K562 (cell line): Measurements from ENCODE around the gene HOXB5. TPM values are rescaled to one million over a fixed set of nuclear protein-coding genes. Genes with fewer than 3 reads are reported as not detected.
A peak's percentile ranks its signal among the peaks of the same experiment; 100 is the strongest.

Experiments used
- BDP1 ChIP-seq: IDR thresholded peaks from 3 replicates; pipeline ENCODE4 v1.6.1; 2011; ENCODE audit not compliant: insufficient read length, insufficient read depth
- CXXC5 ChIP-seq: fragments of 250-450 bp; sonication (Bioruptor Pico); IDR thresholded peaks from 2 replicates; pipeline ENCODE4 v1.8.0; 2022; ENCODE audit warnings: inconsistent platforms, mild to moderate bottlenecking, moderate library complexity
- DACH1 ChIP-seq: fragments of 450-650 bp; IDR thresholded peaks from 2 replicates; pipeline ENCODE4 v1.6.1; 2018; ENCODE audit not compliant: partially characterized antibody
- E2F1 ChIP-seq: sonication (generic); formaldehyde crosslinking; IDR thresholded peaks from 2 replicates; pipeline ENCODE4 v1.8.1; 2023; ENCODE audit warnings: mild to moderate bottlenecking, missing genetic modification reagents, moderate library complexity
- ELF1 ChIP-seq: fragments of 200-800 bp; sonication (Bioruptor generic); IDR thresholded peaks from 2 replicates; pipeline ENCODE4 v1.6.1; 2016; ENCODE audit warnings: missing genetic modification characterization, missing compliant biosample characterization
- GTF2B ChIP-seq: IDR thresholded peaks from 2 replicates; pipeline ENCODE4 v1.6.1; 2011; ENCODE audit not compliant: insufficient read length; ENCODE audit errors: extremely low read depth
- ILK ChIP-seq: fragments of 450-650 bp; IDR thresholded peaks from 2 replicates; pipeline ENCODE4 v1.6.1; 2016; ENCODE audit warnings: missing genetic modification characterization, low read depth, mild to moderate bottlenecking, missing compliant biosample characterization, moderate library complexity, borderline replicate concordance
- PHF8 ChIP-seq: fragments of 200-600 bp; sonication (generic); IDR thresholded peaks from 2 replicates; pipeline ENCODE4 v1.6.1; 2012; ENCODE audit warnings: mixed run types, mild to moderate bottlenecking, inconsistent platforms, low read length, moderate library complexity, borderline replicate concordance
- RAD21 ChIP-seq, 2 experiments: fragments of 250-450 bp in 1 of 2; fragments of 450-650 bp in 1 of 2; sonication (Bioruptor Pico) in 1 of 2; formaldehyde crosslinking in 1 of 2; IDR thresholded peaks in 1 of 2; conservative IDR thresholded peaks in 1 of 2; 2 replicates each; pipeline versions ENCODE4 v1.4.0 to v1.8.0; 2020 to 2022; ENCODE audit warnings: mild to moderate bottlenecking in 2 of 2, moderate library complexity in 1 of 2
- TCF7L2 ChIP-seq: fragments of 150-350 bp; IDR thresholded peaks from 2 replicates; pipeline ENCODE4 v1.6.1; 2016; ENCODE audit warnings: low read depth, mild to moderate bottlenecking, low read length, moderate library complexity
- XRCC5 ChIP-seq: fragments of 200-400 bp; formaldehyde crosslinking; IDR thresholded peaks from 2 replicates; pipeline ENCODE4 v1.6.1; 2017; ENCODE audit warnings: low read depth, mild to moderate bottlenecking, low read length
- ZNF263 ChIP-seq: sonication (generic); formaldehyde crosslinking; IDR thresholded peaks from 2 replicates; pipeline ENCODE4 v1.8.0; 2022; ENCODE audit warnings: mild to moderate bottlenecking, missing genetic modification reagents, borderline replicate concordance
- ZNF277 ChIP-seq: fragments of 250-450 bp; sonication (Bioruptor Pico); IDR thresholded peaks from 2 replicates; pipeline ENCODE4 v1.8.0; 2022; ENCODE audit warnings: inconsistent platforms, mild to moderate bottlenecking, moderate library complexity, borderline replicate concordance
- polyA plus RNA-seq, 8 experiments: library from polyadenylated mRNA; depleted of rRNA in 4 of 8; stranded (reverse) in 5 of 8; unstranded in 3 of 8; fragments of >200 nt; fragmentation: Nextera tagmentation in 2 of 8; fragmentation: Illumina TruSeq in 1 of 8; extraction: Ambion mirVana in 2 of 8; extraction: Trizol in 1 of 8; gene quantifications; 2 replicates each; pipeline versions ENCODE4 v1.2.1 to v1.2.3, GENCODE V29; 2011 to 2014; ENCODE audit warnings: inconsistent platforms in 1 of 8, missing spikeins in 1 of 8
- total RNA-seq, 7 experiments: library from RNA; depleted of rRNA in 6 of 7; stranded (reverse); fragments of >200 nt in 6 of 7; fragmentation: Illumina TruSeq in 2 of 7; extraction: Trizol in 2 of 7; gene quantifications; 2 replicates each; pipeline versions ENCODE4 v1.2.1 to v1.2.3, GENCODE V29; 2011 to 2021; ENCODE audit warnings: low replicate concordance in 1 of 7

HOXB5 gene
- total and polyA plus RNA-seq, 9 of the 15 experiments (the other 6 are each of a cell fraction or from before 2014, with no cell fraction given), result 0.24 to 2.7 (median 0.65) TPM

DNA sequence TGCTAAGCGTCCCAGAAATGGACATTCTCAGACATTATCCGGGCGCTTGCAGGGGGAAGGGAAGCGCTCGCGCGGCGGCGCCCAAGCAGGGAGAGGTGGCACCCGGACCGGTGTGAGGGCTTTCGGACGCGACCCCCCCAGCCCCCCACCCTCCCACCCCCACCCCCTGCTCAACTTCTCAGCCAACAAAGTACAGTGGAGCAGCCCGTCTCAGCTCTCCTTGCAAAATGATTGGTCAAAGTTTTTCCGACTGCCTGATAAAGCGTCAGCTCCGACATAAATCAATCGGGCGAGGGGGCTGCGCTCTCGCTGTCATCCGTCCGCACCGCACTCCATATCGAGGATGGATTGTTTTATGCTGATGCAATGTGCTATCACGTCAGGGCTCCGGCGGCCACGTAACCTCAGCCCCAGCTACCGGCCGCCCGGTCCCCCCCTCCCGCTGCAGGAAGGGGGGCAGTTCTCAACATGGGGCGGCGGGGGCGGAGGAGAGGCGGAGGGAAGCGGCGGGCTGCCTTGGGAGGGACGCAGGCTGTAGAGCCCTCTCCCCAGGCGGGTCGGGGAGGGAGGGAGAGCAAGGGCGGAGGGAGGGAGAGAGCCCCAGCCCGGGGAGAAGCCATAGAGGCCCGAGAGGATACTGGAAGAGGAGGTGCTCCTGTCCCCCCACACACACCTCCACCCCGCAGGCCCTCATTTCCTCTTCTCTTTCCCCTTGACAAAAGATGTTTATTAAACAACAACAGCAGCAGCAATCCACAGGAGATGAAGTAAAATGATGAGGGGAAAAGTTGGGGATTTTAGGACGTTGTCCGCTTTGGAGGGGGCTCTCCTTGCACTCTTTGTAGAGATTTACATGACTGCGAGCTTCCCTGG, 32.9 kb upstream of the HOXB5 start, which contains the start of gene HOXB9 (continued):
- TF ChIP-seq GTF2B (no peak), TCF7L2 (no peak), PHF8 (peak; percentile 34; the same call in 1 of the 2 replicates), ILK (no peak), DACH1 (peak; percentile 66), ELF1 (tag) (no peak), BDP1 (no peak), CXXC5 (CRISPR knock-in tag) (peak; percentile 99), ZNF263 (CRISPR knock-in tag) (no peak), E2F1 (CRISPR knock-in tag) (no peak), RAD21 (CRISPR knock-in tag; conservative IDR thresholded peaks at IDR 0.05 in 1 of 2, IDR thresholded peaks at IDR 0.05 in 1 of 2) (0 out of 4 replicates have a peak, but pooled peaks have one; percentile 1 to 7), ZNF277 (no peak), XRCC5 (0 out of 2 replicates have a peak, but pooled peaks have one; percentile 31)
